ENCODE measurements around the gene GPC5.
"Not testable (repeated sequence)": the region's sequence is repeated elsewhere in the genome, so short reads cannot be mapped to it uniquely, and the experiment has no call there.

Gene GPC5

DNA sequence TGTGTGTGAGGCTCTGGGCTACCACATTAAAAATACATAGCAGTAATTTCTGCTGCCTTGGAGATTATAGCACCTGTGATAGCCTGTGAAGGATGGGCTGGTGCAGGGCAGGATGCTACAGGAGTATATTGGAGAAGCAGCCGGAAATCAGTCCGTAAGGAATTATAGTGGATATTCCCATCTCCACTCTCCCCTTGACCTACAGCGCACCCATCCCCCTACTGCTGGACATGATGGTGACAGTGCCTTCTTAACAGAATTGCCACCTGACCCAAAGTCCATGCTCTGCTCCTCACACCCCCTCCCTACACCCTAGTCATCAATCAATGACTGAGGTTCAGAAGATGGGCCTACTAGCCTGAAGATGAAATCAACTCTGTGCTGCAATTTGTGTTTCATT lies 376.0 kb downstream of the GPC5 start:
- DNase-seq: no peak

DNA sequence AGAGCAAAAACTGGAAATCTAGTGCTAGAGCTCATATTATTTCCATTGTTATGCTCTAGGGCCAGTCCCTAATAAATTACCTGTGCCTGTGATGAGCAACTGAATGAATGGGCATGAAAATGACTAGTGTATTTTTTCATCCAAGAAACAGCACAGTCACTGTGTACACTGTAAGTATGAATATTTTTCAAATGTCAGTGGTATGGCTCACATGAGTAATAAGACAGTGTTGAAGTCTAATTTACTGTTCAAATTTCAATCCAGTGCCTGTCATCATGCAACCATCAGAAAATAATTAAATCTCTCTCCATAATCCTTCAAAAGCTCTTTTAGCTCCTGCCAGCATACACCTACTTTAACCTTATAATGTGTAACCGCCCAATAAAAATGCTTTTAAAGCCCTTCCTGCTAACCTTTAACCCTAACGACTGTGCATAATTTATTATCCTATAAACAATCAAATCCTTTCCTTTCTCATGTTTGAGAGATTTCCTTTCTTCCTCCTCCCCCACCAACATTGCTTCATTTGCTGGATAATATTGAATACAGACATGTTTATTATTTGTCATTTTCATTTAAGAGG lies 378.3 kb downstream of the GPC5 start:
- DNase-seq: no peak

DNA sequence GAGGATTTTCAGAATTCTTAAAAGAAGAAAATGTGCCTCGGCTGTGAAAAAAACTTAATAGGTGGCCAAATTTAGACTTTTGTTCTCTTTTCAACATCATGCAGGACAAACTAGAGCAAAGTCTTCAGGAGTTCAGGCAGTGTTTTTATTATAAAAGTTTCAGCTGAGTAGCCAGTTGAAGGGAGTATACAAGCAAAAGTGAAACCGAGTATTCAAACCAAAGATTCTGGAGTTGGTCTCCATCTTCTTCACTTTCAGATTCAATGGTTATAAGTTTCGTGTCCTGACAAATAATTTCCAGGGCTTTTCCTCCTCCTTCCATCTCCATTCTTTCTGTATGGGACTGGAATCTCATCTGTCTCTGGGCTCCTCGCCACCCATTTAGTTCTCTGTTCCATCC lies 379.7 kb downstream of the GPC5 start:
- no peak for DNase-seq

DNA sequence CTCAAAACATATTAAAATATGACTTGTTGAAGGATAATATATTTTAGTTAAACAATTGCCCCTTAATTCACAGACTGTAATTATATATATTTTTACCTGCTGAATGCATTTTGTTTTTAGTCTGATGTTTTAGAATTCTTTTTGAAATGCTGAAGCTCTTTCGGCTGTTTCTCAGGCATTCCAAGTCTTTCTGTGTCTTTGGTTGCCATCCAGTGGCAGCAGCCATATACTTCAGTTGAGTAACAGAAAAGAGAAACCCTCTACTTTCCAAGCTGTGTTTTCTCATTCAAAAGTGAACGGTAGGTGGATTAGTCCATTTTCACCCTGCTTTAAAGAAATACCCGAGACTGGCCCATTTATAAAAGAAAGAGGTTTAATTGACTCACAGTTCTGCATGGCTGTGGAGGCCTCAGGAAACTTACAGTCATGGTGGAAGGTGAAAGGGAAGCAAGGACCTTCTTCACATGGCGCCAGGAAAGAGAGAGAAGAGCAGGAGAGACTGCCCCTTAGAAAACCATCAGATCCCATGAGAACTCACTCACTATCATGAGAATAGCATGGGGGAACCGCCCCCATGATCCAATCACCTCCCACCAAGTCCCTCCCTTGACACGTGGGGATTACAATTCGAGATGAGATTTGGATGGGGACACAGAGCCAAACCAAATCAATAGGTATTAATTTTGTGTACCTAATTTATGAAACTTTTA lies 383.7 kb downstream of the GPC5 start:
- not testable (repeated sequence) for DNase-seq

DNA sequence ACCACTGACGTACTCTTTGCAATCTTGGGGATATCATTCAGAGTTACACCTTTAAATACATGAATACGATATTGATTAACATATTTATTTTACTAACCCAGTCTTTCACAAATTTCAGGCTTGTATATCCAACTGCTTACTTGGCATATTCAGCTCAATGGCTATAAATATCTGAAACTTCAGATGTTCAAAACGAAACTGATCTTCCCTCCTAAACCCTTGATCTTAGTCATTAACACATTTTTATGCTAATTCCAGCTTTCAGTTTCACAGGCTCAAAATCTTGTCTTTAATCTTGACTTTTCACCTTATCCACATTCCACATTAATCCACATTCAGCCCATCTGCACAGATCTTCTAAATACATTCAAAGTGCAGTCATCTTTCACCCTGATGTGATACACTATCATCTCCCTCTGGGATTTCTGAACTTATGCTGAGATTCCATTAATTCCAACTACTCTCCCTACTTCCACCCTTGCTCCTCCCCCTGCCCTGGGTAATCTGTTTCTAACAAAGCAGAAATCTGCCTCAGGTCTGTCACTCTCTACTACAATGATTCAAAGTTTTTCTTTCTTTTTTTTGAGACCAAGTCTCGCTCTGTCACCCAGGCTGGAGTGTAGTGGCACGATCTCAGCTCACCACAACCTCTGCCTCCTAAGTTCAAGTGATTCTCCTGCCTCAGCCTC lies 387.2 kb downstream of the GPC5 start:
- no peak for DNase-seq

DNA sequence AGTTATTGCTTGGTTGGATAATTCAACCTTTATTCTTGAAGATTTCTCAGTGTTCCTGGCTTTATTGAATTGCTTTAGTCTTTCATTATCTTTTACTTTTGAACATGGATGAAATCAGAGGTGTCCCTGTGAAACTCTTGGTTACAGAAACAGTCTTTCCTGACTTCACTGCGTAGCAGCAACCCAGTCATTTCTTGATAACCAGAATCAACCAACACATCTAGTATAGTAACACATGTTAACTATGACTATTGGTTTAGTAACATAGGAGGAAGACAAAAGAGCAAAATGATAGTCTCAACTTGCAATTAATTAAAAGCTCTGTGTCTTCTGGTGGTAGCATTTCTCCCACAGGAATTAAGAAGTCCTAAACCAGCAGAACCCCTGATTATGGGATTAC lies 393.6 kb downstream of the GPC5 start:
- DNase-seq: no peak

DNA sequence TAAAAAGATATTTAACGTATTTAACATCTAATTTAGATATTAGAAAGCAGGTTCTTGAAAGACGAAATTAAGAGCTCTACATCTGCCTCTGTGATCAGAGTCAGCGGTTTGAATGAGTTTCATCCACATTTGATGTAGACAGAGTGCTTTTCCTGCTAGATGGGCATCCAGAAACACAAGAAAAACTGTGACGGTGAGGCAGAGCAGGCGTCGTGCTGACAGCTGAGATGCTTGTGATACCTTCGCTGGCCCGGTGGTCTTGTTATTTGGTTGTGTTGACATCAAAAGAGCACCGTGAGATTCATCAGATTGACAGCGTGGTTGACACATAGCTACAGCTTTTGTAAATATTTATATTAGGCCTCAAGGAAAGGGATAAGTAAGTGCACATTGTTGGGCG lies 399.1 kb downstream of the GPC5 start:
- no peak for DNase-seq

DNA sequence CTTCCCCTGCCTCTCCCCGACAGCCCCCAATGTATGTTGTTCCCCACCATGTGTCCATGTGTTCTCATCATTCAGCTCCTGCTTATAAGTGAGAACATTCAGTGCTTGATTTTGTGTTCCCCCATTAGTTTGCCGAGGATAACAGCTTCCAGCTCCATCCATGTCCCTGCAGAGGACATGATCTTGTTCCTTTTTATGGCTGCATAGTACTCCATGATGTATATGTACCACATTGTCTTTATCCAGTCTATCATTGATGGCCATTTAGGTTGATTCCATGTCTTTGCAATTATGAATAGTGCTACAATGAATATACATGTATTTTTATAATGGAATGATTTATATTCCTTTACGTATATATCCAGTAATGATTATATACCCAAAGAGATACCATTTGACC lies 399.9 kb downstream of the GPC5 start:
- not testable (repeated sequence) for DNase-seq

DNA sequence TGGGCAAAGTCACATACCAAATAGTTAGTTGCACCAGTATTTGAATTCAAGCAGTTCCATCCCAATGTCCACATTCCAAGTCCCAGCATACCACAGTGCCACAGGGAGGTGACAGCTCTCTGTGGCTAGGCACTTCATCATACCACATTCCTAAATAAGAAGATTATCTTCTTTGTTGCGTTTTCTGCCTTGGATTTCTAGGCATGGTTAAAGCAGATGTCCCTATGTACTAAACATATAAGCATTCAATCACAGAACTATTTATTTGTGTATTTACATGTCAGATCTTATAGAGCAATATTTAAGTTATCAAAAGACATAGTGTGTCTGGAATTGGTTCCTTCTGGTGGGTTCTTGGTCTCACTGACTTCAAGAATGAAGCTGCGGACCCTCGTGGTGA lies 403.4 kb downstream of the GPC5 start:
- not testable (repeated sequence) for DNase-seq

DNA sequence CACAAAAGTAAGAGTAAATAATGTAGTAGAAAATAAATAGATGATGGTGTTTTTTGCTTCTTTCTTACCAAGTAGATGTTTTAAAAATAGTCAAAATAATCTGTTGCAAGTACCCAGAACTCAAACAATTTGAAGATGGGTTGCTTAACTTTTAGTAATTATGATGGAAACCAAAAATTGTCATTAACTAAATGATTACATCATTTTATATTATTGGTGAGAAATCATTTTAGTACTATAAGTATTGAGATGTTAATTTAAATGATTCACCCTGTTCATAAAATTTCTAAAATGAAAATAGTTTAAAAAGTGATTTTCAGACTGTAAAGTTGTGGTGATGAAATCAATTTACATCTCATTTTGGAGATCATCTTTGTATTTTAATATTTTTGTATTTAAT lies 404.5 kb downstream of the GPC5 start:
- DNase-seq: no peak

DNA sequence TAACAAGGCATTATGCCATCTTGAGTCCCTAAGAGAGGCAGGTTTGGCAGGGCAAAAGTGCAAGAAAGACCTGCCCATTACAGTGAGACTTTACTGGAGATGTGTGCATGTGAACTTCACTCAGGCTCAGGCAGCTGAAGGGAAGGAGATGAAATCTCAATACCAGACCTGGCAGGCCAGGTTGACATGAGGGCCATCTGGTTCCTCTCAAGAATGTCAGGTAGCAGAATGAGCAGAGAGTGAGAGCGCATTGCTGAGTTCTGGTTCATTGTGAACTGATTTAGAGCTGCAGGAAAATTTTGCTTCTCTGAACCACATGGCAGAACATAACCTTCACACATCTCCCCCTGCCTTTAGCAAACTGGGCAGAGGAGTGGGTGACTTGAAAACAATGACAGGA lies 406.3 kb downstream of the GPC5 start:
- no peak for DNase-seq

DNA sequence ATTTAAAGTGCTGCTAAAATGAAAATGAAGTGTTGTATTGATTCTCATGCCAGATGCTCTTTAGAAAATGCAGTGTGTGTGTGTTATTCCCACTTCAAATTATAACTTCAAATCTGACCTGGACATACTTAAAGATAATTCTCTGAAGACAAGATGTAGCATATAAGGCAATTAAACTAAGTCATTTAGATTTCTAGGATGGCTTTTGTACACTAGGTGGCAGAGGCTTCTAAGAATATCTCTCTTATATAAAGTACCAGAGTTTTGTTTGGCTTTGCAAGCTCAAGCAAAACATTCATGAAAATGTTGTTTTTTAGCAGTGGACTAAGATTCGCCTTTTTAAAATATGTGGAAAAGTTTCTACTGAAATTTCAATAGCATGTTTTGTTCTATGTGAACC lies 407.2 kb downstream of the GPC5 start:
- no peak for DNase-seq

DNA sequence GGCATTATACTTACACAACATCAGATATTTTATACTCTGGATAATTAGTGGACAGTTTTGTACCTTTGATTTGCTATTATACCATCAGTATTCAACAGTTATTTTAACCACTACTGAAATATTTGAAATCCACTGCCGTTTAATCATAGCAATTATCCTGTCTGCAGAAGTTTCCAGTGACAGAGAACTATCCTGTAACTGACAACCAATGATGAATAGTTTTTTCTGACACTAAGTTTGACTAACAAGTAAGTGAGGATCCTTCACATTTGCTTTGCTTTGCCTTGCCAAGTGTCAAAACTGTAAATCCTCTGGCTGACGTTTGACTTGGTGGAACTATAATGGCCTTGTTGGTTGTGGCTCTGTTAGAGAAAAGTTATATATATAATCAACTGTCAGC lies 410.7 kb downstream of the GPC5 start:
- no peak for DNase-seq

DNA sequence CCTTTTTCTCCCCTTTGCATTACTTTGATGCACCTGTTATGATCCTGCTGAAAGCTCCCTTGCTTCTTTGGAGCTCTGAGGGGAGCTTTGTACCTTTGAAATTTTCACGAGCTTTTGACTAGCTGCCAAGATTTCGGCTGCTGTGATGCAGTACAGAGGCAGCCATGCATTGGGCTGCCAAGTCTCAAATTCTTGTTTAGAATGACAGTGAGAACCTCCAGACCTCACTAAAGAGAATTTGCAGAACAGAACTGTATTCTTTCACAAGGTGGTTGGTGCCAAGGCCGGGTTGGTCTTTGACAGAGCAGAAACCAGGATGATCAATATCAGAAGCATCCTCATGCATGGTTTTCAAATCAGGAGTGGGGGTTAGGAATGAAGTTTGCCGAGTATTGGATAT lies 414.8 kb downstream of the GPC5 start:
- DNase-seq: no peak

DNA sequence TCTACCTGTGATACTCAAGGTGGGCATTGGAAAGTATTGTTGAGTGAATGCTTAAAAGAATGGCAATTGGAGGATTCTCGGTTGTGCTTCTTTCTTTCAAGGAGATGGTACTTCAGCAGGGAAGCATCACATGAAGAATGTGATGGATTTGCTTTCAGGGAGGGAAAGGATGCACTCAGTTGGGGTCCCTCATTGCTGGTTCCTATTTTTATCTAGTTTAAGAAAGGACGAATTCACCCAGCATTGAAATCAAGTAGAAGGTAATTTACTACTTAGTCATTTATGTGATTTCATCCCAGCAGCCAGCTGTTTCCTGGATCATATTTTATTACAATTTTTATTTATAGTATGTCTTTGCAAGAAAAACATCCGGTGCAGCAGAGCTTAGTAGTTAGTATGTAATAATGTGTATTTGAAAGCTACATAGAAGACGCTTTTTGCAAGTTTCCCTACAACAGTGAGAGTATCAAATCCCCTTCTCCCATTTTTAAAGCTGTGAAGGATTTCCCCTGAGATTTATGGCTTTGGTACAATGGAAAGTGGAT lies 417.9 kb downstream of the GPC5 start:
- DNase-seq: no peak

DNA sequence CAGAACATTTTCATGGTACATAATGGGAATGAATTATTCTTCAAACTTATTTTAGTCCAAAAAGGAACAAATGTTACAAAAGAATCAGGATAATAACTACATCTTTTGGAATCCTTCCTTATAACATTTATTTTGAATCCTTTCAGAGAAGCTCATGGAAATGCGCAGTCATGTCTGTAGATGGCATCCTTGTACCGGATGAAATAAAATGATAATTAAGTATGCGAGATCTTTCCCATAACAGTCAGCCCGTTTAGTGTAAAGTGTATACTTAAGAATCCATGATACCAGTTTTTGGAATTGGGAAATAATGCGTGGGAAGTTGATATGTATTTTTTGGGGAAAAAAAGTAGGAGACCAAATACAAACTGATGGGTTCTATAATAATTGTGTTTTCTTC lies 418.8 kb downstream of the GPC5 start:
- DNase-seq: no peak

DNA sequence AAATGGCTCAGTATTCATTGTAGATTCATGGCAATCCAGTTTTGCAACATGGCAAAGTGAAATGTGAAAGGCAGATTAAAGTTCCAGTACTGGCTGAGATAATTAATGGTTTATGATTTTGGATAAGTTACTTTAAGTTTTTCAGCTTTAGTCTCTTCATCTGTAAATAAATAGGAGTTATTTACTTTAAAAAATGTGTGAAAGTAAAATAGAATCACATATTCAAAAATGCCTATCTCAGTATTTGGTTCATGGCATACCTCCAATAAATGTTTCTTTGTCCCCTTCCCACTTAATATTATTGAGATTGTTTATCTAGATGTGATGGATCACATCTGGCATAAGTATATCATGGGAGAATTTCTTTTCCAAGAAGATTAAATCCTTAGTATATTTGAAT lies 426.0 kb downstream of the GPC5 start:
- no peak for DNase-seq

DNA sequence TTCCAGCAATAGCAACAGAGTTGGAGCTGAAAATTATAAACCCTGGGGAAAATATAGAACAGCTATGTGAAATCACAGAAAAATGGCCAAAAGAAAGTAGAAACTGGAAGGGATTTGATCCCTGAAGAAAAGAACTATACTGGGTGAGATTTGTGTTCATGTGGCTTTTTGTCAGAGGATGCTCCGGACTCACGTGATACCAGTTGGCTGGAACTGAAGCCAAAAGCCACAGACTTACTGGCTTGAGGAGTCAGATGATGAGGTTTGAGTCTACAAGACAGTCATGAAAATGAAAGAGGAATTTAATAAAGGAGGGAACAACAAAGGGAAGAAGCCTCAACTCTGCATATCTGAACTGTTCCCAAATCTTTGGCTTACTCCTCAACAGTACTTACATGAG lies 427.1 kb downstream of the GPC5 start:
- DNase-seq: no peak

DNA sequence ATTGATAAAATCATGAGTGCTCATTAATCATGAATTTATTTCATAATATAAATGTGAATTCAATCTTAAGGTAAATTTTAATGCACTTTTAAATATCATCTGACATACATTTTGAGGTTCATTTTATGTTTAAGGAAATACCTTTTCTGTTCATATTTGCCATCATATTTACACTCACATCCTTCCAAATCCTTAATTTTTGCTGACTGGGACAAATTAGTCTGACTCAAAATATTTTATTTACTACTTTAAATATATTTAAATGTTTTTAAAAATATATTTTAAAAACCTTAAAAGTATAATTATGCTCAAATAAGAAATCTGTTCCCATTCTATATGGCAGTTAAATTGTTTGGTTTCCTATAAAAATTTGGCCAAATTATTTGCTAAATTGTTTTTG lies 438.1 kb downstream of the GPC5 start:
- DNase-seq: no peak

DNA sequence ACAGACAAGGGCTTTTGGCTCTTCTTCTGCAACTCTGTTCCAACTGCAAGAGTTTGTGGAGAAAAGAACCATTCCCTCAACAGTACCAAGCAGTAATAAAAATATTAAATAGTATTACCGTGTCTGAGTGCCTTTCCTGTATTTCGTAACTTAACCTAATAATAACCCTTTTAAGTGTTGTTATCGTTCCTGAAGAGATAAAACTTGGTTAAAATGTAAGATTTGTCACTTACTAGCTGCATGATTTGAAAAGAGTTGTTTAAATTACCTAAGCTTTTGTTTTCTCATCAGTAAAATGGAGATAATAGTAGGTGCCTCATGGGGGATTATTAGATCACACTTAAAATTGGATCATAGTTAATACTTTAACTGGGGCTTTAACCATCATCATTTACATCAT lies 447.2 kb downstream of the GPC5 start:
- no peak for DNase-seq

DNA sequence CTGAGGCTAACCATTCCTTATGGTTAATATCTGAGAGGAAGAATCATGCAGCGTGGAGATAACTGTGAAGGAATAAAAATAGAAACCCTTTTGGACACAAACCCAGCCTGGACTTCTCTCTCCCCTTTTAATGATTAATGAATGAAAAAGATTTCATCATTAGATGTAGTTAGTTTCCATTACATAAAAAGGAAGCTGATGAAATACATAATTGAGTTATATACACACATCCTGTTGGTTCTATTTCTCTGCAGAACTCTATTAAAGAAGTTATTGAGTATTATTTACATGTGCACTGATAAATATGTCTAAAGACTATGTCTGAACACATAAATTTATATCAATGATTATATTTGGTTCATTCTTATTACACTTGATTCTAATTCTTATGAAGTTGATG lies 465.3 kb downstream of the GPC5 start:
- DNase-seq: no peak

DNA sequence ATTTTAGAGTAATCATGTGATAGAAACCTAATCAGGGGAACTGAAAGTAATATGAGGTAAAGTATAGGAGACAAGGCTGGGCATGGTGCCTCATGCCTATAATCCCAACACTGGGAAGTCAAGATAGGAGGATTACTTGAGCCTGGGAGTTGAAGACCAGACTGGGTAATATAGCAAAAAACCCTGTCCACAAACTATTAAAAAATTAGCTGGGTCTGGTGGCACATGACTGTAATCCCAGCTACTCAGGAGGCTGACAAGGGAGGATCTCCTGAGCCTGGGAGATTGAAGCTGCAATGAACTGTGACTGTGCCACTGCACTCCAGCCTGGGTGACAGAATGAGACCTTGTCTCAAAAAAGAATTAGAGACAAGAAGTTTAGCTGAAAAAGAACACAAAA lies 469.9 kb downstream of the GPC5 start:
- no peak for DNase-seq

DNA sequence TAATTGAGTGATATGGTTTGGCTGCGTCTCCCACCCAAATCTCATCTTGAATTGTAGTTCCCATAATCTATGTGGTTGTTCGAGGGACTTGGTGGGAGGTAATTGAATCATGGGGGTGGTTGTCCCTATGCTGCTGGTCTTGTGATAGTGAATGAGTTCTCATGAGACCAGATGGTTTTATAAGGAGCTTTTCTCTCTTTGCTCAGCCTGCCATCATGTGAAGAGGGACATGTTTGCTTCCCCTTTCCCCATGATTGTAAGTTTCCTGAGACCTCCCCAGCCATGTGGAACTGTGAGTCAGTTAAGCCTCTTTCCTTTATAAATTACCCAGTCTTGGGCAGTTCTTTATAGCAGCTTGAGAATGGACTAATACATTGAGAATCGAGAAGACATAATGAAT lies 480.1 kb downstream of the GPC5 start:
- no peak for DNase-seq

DNA sequence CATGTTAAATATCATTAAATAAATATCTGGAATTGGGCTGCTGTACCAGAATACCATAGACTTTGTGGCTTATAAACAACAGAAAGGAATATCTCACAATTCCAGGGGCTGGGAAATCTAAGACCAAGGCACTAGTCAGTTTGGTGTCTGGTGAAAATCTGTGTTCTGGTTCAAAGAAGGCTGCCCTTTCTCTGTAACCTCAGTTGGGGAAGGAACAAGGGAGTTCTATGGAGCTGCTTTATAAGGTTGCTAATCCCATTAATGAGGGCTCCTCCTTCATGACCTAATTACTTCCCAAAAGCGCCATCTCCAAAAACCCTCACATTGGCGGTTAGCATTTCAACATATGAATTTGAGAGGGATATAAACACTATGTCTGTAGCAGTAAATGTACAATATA lies 480.9 kb downstream of the GPC5 start:
- DNase-seq: no peak
